ENCODE results near the gene MYCN.
"Not testable (repeated sequence)": the region's sequence is repeated elsewhere in the genome, so short reads cannot be mapped to it uniquely, and the experiment has no call there.

The MYCN gene

DNA sequence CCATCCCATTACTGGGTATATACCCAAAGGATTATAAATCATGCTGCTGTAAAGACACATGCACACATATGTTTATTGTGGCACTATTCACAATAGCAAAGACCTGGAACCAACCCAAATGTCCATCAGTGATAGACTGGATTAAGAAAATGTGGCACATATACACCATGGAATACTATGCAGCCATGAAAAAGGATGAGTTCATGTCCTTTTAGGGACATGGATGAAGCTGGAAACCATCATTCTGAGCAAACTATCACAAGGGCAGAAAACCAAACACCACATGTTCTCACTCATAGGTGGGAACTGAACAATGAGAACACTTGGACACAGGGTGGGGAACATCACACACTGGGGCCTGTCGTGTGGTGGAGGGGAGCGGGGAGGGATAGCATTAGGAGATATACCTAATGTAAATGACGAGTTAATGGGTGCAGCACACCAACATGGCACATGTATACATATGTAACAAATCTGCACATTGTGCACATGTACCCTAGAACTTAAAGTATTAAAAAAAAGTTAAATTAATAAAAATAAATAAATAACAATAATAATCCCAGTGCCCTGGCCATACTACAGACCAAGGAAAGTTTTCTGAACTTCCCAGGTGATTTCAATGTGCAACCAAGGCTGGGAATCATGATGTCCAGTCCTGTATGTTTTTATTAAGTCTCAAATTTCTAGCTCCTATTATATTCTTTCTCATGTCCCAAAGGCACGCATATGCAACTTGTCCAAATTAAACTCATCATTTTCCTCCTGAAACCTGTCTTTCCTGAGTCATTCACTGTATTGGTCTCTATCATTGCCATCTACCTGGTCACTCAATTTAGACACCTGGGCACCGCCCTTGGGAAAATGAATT lies 23.0 kb downstream of the MYCN start:
- DNase-seq, result not testable (repeated sequence)

DNA sequence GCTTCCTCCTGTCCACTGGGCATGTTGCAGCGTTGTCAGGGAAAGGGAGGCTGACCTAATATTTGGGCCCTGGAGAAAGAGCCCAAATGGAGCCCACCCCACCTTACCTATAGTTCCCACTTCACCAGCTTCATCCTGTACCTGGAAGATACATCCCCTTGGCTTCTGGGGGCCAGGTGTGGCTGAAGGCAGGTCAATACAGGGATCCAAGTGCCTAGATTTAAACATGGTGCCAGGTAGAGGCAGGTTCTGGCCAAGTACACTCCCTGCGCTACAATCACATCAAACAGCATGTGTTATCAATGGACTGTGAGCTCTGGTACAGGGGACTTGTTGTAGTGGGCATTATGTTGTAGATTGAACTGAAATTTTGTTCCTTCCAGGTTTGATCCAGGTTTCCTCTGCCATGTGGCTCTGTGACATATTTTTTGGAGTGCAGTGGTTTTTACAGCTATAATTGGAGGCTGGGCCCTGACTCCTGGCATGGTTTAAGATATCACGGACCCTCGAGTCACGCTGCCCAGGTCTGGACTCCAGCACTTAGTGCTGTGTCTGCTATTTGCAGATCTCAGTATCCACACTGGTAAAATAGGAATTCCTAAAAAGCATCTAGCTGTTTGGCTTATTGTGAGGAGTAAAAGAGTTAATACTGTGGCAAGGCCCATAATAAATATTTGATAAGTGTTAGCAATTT lies 23.8 kb downstream of the MYCN start:
- DNase-seq, result no peak

DNA sequence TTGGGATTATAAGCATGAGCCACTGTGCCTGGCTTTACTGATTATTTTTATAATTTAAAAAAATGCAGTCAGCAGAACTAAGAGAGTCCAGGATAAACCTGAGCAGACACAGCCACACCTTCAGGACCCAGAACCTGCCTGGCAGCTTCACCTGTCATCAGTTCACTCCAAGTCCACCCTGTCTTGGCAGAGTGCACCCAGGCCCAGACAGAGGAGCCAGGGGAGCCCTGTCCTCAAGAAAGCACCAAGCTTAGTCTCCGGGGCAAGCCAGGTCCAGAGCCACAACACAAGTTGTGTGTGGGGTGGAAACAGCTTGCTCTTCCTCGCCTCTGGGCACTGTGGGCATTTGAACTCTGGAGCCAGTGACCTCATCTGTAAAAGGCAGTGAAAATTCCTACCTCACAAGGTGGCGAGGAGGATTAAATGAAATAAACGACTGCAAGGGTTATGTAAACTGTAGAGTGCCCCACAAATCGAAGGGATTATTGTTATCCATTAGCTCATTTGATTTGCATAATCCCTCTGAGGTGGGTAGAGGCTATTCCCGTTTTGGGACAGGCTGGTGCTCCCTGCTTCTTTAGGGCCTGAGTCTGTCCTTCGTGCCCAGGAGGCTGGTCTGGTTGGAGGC lies 24.7 kb downstream of the MYCN start:
- no peak for DNase-seq

DNA sequence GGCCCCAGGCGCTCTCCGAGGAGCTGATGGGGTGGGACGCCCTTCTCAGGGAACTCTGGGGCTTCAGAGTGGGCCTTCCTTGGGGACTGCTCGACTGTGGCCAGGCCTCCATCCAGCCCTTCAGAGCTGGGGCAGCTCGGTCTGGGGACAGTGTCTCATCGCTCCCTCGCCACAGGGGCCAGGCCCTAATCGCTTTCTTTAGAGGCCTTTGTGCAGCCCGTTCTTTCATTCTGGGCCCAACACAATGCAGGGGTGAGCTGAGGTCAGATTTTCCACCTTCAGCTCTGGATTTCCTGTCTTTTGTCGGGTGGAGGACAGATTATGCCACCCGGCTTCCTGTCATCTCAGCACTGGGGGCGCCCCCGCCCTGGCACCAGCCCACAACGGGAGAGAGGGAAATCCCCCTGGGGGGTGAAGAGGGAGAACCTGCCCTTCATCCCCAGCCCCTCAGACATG lies 25.2 kb downstream of the MYCN start:
- no peak for DNase-seq

DNA sequence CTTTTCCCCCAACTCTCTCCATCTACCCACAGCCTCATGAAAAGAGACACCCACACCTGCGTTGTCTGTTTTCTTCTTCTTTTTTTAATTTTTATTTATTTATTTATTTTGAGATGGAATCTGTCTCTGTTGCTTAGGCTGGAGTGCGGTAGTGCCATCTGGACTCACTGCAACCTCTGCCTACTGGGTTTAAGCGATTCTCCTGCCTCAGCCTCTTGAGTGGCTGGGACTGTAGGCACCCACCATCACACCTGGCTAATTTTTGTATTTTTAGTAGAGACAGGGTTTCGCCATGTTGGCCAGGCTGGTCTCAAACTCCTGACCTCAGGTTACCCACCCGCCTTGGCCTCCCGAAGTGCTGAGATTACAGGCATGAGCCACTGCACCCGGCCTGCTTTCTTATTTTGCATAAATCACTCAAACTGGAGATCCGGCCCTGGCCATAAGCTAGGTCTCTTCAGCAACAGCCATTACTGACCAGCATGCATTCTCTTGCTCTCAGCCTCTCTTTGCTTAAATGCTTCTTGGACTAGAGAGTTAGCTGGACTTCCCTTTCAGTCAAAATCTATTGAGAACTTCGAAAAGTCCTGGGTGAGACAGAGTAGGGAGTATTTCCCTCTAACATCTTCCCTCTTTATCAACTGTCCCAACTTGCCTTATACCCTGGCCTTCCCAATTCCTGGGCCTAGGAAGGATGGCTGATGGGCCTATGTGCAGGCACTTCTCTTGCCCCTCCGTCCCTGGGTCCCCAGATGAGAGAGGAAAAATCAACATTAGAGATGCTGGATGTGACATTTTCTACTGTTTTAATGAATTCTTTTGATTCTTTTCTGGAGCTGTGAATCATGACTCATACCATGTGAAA lies 27.3 kb downstream of the MYCN start:
- no peak for DNase-seq

DNA sequence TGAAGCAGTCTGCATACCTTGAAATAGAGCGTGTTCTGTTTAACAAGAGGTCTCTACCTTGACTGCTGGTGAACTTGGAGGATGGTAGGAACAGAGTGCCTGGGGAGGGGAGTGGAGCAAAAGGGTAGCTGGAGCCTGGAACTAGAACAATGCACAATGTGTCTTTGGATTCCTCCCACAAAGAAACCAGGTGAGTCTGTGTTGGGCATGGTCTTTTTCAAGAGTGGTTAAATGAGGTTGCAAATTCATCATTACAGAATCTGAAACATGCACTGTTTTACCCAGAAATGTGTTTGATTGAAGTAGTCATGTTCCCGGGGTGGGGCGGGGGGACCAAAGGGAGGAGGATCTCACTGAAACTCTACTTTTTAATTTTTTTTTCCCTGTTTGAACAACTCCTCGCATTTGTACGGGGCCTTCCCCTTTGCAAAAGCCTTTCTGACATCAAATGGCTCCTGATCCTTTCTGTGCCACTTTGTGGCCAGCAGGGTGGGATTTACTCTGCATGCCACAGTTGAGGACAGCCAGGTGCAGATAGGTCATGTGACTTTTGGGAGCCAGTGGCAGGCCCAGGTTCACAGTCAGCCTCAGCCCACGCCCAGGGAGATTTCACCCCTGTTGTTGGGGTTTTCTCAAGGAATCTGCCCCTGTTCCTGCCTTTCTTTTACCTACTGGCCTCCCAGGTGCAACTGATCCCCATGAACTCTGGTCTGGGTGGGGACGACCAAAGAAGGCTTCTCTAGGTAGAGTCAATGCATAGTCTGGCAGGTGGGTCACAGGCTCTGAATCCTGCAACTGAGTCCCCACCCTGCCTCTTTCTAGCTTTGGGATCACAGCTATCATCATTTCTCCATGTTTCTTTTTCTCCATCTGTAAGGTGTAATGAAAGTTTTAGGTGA lies 28.2 kb downstream of the MYCN start:
- no peak for DNase-seq

DNA sequence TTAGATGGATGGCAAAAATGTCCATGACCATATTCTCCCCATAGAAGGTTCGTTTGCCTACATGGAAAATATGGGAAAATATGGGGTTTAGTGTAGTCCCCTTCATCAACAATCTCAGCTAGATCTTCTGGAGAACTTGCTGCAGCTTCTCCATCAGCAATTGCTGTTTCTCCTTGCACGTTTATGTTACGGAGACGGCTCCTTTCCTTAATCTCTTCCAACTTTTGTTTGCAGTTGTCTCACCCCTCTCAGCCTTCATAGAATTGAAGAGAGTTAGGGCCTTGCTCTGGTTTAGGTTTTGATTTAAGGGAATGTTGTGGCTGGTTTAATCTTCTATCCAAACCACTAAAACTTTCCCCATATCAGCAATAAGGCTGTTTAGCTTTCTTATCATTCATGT lies 28.9 kb downstream of the MYCN start:
- no peak for DNase-seq

DNA sequence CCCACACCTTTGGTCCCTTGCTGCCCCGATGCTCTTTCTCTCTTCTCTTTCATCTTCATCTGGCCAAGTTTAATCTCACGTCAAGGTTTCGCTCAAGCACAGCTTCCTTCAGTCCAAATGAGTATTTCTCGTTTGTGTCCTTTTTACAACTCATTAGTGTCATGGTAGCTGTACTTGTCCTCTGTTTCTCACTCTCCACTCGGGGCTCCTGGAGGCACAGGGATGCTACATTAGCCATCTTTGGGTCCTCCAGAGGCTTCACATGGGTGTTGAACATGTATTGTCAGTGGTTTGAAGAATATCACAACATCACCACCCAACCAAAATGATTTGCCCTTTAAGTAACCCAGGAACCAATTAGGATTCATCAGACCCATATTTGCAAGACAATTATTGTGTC lies 30.4 kb downstream of the MYCN start:
- DNase-seq, result no peak

DNA sequence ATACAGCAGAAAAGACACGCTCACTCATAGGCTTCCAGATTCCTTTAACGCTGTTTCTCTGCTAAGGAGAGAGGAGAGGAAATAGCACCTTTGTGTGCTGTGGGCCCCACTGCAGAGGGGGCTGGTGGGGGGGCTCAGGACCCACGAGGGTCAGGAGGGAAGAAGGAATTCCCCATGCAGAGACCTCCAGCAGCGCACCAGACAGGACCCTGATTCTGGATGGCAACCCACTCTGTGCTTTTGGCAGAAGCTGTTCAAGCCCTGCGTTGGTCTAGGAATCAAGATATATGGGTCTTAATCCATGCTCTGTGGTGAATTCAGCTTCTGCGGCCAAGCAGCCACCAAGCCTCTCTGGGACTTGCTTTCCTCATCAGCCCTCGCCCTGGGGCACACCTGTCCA lies 31.0 kb downstream of the MYCN start:
- no peak for DNase-seq

DNA sequence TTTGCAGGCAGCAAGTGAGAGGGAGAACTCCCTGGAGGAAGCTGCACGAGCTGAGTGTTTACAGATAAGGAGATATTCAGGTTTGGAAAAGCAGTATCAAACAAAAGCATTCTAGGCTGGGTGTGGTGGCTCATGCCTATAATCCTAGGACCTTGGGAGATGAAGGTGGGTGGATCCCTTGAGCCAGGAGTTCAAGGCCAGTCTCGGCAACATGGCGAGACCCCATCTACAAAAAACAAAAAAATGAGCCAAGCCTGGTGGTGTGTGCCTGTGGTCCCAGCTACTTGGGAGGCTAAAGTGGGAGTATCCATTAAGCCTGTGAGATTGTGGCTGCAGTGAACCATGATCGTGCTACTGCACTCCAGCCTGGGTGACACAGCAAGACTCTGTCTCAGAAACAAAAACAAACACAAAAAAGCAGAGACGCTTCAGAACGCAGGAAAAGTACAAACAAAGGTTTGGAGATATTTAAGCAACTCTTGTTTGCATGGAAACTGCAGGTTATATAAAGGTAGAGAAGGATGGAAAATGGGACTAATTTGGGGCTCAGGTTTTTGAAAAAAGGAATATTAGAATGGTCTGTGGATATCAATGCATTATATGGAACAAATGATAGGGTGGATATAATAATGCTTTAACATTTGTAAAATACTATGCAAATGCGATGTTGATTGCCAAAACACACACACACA lies 31.6 kb downstream of the MYCN start:
- DNase-seq, result no peak

DNA sequence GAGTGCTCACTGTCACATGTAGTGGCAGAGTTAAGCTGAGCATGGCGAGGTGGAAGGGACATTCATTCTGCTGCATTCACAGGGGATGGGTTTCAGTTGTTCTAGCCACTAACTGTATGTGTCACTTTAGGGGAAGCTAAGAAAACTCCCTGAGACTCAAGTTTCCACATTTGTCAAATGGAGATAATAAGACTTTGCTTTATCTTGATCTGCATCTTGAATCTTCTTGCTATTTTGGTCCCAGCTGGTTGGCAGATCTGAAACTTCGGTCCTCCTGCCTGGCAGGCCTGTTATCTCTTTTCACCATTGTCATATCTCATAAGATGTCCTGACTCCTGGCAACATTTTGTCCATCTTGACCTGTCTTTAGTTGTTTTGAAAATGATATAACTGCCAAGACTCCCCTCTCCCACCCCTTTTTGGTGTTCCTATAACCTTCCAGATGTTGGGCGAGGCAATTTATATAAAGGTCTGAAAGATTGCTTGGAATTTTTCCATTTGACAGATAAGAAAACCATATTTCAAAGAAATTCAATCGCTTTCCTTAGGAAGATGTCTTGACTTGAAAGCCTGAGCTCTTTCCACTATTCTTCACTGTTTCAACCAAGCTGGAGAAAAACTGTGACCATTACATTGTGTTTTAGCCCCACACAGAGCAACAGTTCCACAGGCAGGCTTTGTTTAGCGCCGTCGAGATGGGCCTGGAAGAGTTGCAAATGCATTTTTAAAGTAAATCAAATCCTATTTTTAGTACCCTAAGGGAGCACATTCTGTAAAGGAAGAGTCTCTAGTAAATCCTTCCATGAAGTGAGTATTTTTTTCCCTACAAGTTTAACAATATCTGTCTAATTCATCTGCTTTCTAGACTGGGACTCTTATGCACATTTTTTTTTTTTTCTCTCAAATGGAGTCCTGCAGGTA lies 33.4 kb downstream of the MYCN start:
- no peak for DNase-seq

DNA sequence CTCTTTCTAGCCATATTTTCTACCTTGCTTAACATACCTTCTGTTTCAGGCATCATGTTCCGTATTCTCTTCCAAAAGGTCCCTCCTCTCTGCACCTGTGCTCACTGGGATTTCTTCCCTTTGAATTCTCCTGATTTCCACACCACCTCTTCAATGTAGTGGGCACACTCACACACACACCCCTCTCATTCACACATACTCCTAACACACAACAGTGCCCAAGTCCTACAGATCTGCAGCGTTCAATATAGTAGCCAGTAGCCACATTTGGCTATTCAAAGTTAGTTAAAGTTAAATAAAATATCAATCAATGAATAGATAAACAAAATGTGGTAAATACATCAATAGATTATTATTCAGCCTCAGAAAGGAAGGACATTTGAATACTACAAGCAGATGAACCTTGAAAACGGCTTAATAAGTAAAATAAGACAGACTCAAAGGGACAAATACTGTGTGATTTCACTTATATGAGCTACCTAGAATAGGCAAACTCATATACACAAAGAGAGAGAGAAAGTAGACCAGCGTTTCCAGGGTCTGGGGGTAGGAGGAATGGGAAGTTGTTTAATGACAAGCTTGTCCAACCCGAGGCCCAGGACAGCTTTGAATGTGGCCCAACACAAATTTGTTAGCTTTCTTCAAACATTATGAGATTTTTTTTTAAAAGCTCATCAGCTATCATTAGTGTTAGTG lies 34.4 kb downstream of the MYCN start:
- no peak for DNase-seq

DNA sequence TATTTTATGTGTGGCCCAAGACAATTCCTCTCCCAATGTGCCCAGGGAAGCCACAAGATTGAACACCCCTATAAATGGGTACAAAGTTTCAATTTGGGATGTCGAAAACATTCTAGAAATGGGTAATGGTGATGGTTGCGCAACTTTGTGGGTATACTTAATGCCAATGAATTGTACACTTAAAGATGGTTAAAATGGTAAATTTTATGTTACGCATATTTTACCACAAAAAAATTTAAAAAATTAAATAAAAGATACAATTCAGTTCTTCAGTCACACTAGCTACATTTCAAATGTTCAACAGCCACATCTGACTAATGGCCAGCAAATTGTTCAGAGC lies 34.9 kb downstream of the MYCN start:
- DNase-seq, result no peak

DNA sequence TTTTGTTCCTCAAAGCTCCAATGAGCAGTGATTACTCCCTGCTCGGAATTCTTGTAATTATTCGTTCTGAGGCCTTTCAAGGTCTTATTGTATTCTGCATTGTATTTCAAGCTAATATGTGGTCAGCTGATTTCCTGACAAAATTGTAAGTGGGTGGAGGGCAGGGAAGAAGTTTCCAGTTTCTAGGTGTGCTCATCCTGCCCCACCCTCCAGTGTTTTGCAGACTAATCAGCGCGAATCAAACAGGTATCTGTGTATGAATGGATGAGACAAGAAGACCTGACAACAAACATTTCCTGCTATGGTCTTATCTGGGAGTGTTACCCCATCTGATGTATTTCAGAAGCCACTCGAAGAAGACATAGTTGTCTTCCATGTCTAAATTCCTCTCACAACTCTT lies 35.3 kb downstream of the MYCN start:
- DNase-seq, result no peak

DNA sequence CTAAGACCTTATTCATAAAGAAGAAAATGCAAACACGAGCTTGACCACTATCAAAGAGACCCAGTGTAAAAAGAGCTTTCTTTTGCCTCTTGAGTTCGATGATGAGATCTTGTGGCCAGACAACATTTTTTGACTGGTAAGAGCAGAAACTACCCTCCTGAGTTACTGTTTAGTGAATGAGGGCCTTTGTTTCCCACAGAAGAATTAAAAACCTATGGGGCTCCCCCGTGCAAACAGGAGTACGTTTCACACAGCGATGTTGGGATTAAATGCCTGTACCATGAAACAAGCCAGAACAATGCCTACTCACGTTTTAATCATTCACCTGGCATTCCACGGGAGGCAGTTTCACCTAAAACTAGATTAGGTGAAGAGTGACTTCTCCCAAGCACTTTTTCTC lies 36.0 kb downstream of the MYCN start:
- no peak for DNase-seq

DNA sequence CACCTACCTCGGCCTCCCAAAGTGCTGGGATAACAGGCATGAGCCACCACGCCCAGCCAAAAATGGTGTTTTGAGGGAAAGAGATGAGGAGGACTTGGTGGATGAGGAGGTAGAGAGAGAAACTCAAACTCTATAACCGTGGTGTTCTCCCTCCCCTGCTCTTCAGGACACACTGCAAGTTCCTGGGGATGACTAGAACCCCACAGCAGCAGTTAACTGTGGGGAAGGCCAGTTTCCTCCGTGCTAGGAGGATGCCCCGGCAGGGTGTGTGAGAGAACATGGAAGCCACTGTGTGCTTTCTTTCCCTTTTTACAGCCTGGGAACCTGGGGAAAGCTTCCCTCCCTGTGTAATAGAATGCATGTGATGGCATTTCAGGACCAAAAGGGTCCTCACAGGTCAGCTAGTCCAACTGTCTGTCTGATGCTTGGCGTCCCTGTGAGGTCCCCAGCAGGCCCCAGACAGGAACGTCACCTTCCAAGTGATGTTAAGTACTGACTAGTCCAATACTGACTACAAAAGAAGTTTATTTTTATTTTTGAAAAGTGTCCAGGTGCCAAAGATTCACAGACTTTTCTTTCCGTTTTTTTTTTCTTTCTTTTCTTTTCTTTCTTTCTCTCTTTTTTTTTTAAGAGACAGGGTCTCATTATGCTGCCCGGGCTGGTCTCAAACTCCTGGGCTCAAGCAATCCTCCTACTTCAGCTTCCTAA lies 38.9 kb downstream of the MYCN start:
- no peak for DNase-seq

DNA sequence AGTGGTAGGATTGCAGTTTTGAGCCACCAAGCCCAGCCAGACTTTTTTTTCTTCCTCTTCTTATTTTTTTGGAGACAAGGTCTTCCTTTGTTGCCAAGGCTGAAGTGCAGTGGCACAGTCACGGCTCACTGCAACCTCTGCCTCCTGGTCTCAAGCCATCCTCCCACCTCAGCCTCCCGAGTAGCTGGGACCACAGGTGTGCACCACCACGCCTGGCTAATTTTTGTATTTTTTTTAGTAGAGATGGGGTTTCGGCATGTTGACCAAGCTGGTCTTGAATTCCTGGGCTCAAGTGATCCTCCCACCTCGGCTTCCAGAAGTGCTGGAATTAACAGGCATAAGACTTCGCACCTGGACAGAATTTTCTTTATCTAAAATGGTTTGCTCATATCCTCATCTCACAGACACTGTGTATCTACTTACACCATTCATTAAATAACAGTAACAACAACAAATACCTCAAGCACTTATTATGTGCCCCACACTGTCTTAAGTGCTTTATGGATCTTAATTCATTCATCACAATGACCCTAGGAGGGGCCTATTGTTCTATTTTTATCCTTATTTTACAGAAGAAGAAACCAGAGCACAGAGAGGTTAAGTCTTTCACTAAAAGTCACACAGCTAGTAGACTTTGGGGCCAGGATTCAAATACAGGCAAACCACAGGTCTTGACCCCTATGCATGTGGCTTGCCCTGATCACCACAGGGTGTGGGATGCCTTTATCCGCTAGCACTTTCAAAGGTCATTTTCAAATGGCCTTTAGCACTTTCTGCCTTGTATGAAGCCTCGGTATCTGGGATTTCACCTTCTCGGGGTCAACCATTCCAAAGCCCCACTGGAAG lies 39.6 kb downstream of the MYCN start:
- DNase-seq, result no peak

DNA sequence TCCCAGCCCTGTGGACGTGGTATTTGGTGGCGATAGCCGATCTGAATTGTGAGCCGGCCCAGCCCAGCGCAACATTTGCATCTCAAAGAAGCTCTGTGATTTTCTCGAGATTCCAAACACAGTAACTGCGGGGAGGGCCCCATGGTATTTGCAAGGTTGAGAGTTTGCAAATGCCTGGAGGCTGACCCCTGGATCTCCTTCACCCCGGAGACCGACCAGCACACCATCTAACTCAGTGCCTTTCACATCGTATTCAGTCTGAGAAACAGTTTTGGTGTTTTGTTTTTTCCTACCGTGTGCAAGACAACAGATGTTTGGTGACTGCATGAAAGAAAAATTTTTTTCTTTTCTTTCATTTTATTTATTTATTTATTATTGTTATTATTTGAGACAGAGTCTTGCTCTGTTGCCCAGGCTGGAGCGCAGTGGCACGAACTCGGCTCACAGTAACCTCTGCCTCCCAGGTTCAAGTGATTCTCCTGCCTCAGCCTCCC lies 40.3 kb downstream of the MYCN start:
- DNase-seq, result no peak
